ENCODE data around the gene SENP1. TPM values are rescaled to one million over a fixed set of nuclear protein-coding genes. Genes with fewer than 3 reads are reported as not detected.
A peak's percentile ranks its signal among the peaks of the same experiment; 100 is the strongest.

SENP1 gene
- total RNA-seq (10 to 100 TPM in 4 of 9 donors, 1 to 10 TPM in 5; 6.9 to 13.6 (median 9.2) TPM), polyA plus RNA-seq (1 to 10 TPM; 2.1 to 3.8 TPM)
- long read RNA-seq, donor 1, partial matches to known transcripts: 0 of 4 reads
- long read RNA-seq, donor 1, other reads (novel, unspliced or antisense): 4 of 4 reads
- long read RNA-seq, donor 2, partial matches to known transcripts: 2 of 3 reads
- long read RNA-seq, donor 2, other reads (novel, unspliced or antisense): 1 of 3 reads
- long read RNA-seq, donor 3, partial matches to known transcripts: 1 of 2 reads
- long read RNA-seq, donor 3, other reads (novel, unspliced or antisense): 1 of 2 reads

- Histone ChIP-seq H3K27ac (peak within 1 kb of the TSS; percentile 86 to 100 (median 96)), H3K4me3 (peak within 1 kb of the TSS; percentile 64 to 98 (median 94)), H3K27me3 (no peaks in the 10 kb centered on the region), H3K4me1 (peaks cover 0 to 22% (median 16%) of the 10 kb centered on the region in 12 donors), H3K9me3 (no peaks in the 10 kb centered on the region), H3K36me3 (no peaks in the 10 kb centered on the region)
- intact Hi-C loops (cut with DNase I): loop anchor here in 9 of 10 donors (1.0 to 5.0 kb wide), 3 partner anchors 13 to 51 kb away; partner anchors contain the start of genes ASB8 (in 9 of the 9) and PFKM (in 1 of the 9)
- ATAC-seq (peak; percentile 91 to 98 (median 97)), DNase-seq (peak; percentile 91 to 94 (median 91))
- WGBS, 4 donors: 0 to 1% (median 1%) methylated on average over 42 to 53 of the region's 53 CpGs
- TF ChIP-seq POLR2A (IDR thresholded peaks at IDR 0.05) (peak in 1 of 2 donors; percentile 17), CTCF (IDR thresholded peaks at IDR 0.05) (peak in 7 of 12 donors; percentile 15 to 54 (median 41))
Measured at GRCh38 chr12:48105867-48106680, at the start of gene SENP1. SENP1 (minus strand) TSS chr12:48106079; CDS start chr12:48101472, 4,607 bp downstream.

- H3K4me3 ChIP-seq: no peak overlapping the region
- peaks cover 0 to 68% (median 19%) of the 10 kb centered on the region in 12 donors for H3K4me1 ChIP-seq
- peaks cover 0 to 86% (median 77%) of the 10 kb centered on the region in 9 donors for H3K36me3 ChIP-seq
- DNase-seq (no peak), ATAC-seq (peak; percentile 21 to 54 (median 26))
- 67 to 89% (median 77%) methylated on average over 2 of the region's 2 CpGs for WGBS, 4 donors
- H3K9me3 ChIP-seq: no peaks in the 10 kb centered on the region
- intact Hi-C loops (cut with DNase I): loop anchor here in 1 of 10 donors (10.0 kb wide), 1 partner anchor 186 kb away; the partner anchor contains the start of gene TMEM106C
- peak overlapping the region in 9 of 12 donors; percentile 1 to 68 (median 33) for H3K27ac ChIP-seq
- no peaks in the 10 kb centered on the region for H3K27me3 ChIP-seq
- TF ChIP-seq CTCF (IDR thresholded peaks at IDR 0.05): no peak
- no peak for TF ChIP-seq POLR2A (IDR thresholded peaks at IDR 0.05)
Measured at GRCh38 chr12:48151103-48151771, 45.4 kb upstream of the SENP1 start.

- peaks cover 0 to 100% (median 98%) of the 10 kb centered on the region in 9 donors for H3K36me3 ChIP-seq
- 17 to 45% (median 29%) methylated on average over 1 of the region's 1 CpG for WGBS, 4 donors
- H3K27ac ChIP-seq: peak overlapping the region; percentile 4 to 85 (median 66)
- H3K4me3 ChIP-seq: no peak overlapping the region
- no peaks in the 10 kb centered on the region for H3K27me3 ChIP-seq
- TF ChIP-seq POLR2A (IDR thresholded peaks at IDR 0.05) (peak in 1 of 2 donors; percentile 22), CTCF (IDR thresholded peaks at IDR 0.05) (no peak)
- intact Hi-C loops (cut with DNase I): no loop called here
- H3K9me3 ChIP-seq: no peaks in the 10 kb centered on the region
- peaks cover 0 to 55% (median 17%) of the 10 kb centered on the region in 12 donors for H3K4me1 ChIP-seq
- DNase-seq (no peak), ATAC-seq (peak; percentile 77 to 90 (median 82))
Measured at GRCh38 chr12:48145981-48146380, 40.1 kb upstream of the SENP1 start.

All from heart left ventricle (tissue), 16 donors.